ENCODE measurements around the gene GLI2.

The GLI2 gene

DNA sequence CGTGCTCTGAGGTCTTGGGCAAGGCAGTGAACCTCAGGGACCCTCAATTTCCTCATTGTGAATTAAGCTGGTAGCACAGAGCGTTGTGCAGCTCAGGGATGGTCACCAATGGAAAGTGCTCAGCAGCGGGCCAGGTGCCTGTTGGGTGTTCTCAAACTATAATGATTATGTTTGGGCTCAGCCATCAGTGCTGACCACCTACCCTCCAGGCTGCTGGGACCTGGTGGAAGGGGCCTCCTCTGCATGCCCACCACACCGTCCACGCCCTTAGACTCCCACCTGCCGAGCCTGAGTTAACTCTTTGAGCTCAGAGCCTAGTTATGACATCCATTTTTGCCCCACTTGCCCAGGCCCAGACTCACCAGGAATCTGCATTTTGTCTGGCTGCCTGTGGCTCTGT lies 35.0 kb downstream of the GLI2 start:
- no peak for DNase-seq (ENCODE audit: low spot score)

- DNase-seq (ENCODE audit: low spot score): no peak
Observed at GRCh38 chr2:120771111-120771780, 35.6 kb downstream of the GLI2 start.

DNA sequence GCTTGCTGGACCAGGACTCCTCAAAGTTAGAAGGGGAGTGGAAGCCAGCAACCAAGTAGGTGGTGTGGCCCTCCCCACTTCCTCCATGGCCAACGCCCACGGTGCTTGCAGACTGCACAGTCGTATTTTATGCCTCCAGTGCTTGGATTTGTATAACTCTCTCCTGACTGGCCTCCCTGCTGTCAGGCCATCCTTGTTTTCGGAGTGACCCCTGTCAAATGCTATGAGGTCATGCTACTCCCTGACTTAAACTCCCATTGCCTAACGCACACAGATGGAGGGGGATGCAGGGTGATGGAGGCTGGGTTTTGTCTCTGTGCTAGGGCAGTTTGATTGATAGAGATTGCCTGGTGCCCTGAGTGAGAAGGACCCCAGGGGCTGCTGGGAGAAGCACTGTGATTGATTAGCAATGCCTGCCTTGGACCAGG lies 36.1 kb downstream of the GLI2 start:
- DNase-seq (ENCODE audit: low spot score): no peak

GRCh38 chr2:120772261-120772660 lies 36.6 kb downstream of the GLI2 start:
- no peak for DNase-seq (ENCODE audit: low spot score)

GRCh38 chr2:120773186-120773800 lies 37.6 kb downstream of the GLI2 start:
- DNase-seq (ENCODE audit: low spot score): no peak

GRCh38 chr2:120774557-120775160 lies 39.0 kb downstream of the GLI2 start:
- no peak for DNase-seq (ENCODE audit: low spot score)

DNA sequence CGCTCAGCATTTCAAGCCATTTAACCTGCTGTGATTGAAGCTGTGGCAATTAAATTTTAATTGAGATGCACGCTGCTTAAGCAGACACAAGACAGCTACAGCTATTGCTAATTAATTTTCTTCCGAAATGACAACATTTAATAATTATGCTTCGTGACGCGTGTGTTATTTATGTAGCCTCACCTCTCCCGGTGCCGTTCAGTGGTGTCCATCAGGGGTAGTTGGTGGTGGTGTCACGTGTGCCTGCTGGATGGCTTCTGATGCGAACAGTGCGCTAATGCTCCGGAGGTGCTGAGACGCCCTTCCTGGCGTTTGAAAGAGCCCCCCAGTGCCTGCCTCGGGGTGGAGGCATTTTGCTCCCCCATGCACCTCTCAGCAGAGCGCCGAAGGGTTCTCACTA lies 39.5 kb downstream of the GLI2 start:
- DNase-seq (ENCODE audit: low spot score): no peak

GRCh38 chr2:120775801-120776589 lies 40.3 kb downstream of the GLI2 start:
- no peak for DNase-seq (ENCODE audit: low spot score)

DNA sequence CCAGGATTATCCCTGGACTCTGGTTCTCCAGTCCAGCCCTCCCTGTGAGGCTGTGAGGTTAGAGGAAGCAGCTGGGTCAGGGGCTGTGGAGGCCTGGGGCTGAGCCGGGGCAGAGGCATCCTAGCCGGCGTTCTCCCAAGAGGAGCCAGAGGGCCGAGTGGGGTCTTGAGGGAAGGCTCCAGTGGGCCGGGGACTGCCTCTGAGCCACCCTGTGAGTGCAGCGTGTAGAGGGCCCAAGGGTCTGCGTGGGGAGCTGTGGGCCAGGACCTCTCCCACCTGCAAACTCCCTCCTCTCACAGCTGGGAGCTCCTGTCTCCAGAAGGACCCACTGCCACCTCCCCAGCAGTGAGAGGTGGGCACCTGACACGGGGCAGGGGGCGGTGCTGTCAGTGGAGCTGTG lies 41.0 kb downstream of the GLI2 start:
- DNase-seq (ENCODE audit: low spot score): no peak

DNA sequence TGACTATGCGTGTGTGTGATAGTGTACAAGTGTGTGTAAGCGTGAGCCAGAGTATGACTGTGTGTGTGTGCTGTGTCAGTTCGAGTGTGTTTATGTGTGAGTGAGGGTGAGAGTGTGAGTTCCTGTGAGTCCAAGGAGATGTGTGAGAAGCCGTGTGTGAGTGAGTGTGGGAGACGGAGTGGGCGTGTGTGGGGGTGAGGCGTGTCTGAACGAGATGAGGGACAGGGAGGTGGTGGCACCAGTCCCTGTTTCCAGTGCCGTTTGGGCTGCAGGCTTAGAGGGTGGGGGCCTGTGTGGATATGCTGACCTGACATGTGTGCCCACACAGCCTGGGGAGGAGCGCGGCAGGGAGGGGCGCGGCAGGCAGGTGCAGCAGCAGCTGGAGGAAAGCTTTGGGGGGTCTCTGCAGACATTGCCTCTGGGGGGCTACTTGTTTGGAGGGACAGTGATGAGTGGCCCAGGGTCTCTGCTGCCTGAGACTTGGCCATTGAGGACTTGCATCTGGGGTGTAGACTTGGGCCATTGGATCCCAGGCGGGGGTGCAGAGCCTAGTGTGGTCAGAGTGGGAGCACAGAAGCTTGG lies 41.6 kb downstream of the GLI2 start:
- no peak for DNase-seq (ENCODE audit: low spot score)

- no peak for DNase-seq (ENCODE audit: low spot score)
Observed at GRCh38 chr2:120777787-120778186, 42.1 kb downstream of the GLI2 start.

DNA sequence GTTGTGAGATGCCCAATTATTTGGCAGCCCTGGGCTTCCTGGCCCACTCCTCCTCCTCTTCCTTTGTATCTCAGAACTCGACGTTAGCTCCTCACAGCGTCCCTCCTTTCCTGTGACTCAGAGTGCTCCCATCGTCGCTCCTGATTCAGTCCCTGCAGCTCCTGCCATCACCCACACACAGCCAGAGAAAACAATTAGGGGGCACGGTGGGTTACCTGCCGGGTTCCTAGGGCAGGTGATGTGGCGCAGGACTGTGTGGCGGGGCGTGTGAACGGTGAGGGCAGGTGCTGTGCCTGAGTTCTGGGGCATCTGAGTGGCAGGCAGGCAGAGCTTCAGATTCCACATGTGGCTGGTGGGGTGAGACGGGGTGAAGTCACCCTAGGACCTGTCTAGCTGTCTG lies 42.6 kb downstream of the GLI2 start:
- DNase-seq (ENCODE audit: low spot score): no peak

GRCh38 chr2:120779781-120780283 lies 44.2 kb downstream of the GLI2 start:
- DNase-seq (ENCODE audit: low spot score): no peak

DNA sequence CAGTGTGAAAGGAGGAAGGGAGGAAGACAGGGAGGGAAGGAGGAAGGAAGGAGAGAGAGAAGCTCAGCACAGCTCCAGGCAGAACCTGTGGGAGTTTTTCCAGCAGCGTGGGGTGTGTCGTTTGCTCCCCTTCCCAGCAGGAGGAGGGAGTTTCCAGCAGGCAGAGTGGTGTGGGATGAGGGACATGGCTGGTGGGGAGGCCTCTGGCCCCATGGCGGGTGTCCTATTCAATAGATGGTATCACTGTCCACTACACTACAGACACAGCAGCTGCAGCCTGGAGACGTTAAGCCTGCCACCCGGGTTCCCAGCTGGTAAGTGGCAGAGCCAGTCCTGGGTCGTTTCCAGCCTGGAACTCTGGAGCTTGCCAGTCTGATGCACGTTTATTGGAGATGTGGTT lies 44.7 kb downstream of the GLI2 start:
- DNase-seq (ENCODE audit: low spot score): no peak

DNA sequence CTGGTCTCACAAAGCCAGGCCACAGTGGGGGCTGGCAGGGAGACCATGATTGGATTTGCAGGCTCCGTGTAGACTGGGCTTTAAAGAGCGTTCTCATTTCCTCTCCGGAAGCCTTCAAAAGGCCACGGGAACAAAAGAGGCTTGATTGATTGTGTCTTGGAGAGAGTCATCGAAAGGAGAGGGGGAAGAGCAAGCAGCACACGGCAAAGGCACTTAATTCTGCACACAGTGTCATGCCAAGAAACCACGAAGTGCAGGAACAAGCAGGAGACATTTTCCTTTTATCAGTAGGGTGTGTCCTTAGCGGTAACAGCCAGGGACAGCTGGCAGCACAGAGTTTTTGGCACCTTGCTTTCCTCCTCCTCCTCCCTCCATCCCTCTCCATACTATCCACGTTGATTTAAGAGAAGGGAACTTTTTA lies 47.7 kb downstream of the GLI2 start:
- DNase-seq (ENCODE audit: low spot score): no peak

GRCh38 chr2:120783969-120784372 lies 48.3 kb downstream of the GLI2 start:
- DNase-seq (ENCODE audit: low spot score): no peak
